GM19468 (cell line): ENCODE results near the gene SCUBE3.

Experiments
- ATAC-seq: cut with Tn5 transposase; IDR thresholded peaks from one replicate; pipeline ENCODE4 v1.9.1; 2021; ENCODE audit warnings: mild to moderate bottlenecking, moderate library complexity, moderate number of reproducible peaks; ENCODE audit not compliant: unreplicated experiment; ENCODE audit errors: extremely low read depth

SCUBE3 gene

GRCh38 chr6:35213824-35214756 lies at the start of gene SCUBE3:
Gene SCUBE3 (plus strand): TSS chr6:35213956. CDS start chr6:35214419, 463 bp downstream.
- ATAC-seq = no peak

- ATAC-seq = no peak
Observed at GRCh38 chr6:35164277-35164676, 49.5 kb upstream of the SCUBE3 start.

DNA sequence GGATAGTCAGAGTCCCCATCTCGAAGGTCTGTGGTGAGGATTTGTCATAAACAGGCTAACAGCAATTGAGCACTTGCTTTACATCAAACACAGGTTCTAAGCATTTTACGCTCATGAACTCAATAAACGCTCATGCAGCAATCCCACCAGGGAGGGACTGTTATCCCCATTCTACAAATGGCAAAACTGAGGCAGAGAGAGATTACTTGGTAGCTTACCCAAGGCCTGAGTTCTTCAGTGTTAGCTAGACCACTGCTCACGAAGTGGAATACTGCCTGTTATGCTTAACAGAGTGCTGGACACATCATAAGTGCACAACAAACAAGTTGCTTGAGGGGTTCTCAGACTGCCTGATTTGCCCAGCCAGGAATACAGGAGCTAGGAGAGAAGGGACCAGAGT lies 48.9 kb upstream of the SCUBE3 start:
- ATAC-seq = no peak

DNA sequence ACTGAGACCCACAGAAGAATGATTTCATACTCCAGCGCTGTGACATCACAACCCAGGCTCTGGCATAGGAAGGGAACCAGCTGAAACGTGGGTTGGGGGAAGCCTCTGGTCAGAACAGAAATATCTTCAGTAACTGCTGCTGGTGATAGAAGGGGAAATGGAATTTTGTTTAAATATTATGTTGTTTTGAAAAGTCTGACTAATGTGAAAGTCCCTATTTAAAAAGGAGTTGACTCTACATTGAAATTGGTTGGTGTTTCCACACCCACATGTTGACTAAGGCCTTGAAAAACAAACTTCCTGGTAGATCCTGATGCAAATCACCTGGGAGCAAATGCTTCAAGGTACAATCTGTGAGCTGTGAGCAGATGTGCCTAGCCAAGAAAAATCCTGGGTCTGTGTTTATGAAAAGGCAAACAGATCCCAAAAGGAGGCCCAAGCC lies 48.1 kb upstream of the SCUBE3 start:
- ATAC-seq = no peak

DNA sequence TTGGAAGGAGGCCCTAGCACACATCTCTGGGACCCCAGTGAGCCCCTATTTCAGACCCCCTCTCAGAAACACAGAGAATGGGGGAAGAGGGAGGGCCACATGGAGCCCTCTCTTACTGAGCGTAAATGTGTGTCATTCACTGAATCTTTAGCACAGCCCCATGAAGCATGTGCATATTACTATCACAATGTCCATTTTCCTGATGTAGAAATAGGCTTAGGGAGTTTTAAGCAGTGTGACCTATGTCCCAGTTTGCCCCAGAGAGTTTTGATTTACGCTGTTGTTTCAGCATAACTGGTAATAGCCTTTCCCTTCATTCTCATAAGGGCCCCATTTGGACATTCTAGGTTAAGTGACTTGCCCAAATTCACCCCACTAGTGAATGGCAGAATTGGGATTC lies 47.6 kb upstream of the SCUBE3 start:
- no peak for ATAC-seq

GRCh38 chr6:35166520-35166919 lies 47.2 kb upstream of the SCUBE3 start:
- ATAC-seq = no peak

DNA sequence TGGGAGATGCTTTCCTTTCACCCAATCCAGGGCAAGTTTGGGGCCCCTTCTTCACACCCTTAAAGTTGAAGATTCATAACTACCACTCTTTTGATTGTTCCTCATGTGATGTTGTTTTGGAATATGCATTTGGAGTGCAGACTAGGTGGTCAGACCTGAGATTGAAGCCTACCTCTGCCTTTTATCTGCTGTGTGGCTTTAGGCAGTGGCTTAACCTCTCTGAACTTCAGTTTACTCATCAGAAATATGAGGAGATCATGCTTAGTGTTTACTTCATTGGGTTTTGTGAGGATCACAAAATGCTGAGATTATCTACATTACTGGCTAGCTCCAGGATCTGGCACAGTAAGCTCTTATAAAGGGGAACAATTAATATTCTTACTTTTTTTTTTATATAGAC lies 46.3 kb upstream of the SCUBE3 start:
- no peak for ATAC-seq

DNA sequence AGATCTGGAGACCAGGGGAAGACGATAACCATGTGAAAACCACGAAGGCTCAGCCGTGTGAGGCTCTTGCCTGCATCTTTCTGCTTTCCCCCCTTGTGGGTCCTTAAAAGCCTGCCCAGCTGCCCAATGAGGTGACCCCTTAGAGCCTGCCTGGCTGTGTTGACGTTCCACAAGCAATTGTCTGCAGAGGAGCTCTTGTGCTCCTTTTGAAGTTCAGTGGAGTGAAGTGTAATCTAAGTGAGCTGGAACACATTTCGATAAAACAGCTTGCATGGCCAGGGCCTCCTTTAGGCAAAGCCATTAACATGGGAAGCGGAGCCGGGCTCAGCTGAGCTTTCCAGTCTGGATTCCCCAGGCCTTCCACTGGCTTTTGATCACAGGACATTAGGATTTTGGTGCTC lies 45.3 kb upstream of the SCUBE3 start:
- ATAC-seq = no peak

- ATAC-seq = no peak
Observed at GRCh38 chr6:35170166-35170565, 43.6 kb upstream of the SCUBE3 start.

DNA sequence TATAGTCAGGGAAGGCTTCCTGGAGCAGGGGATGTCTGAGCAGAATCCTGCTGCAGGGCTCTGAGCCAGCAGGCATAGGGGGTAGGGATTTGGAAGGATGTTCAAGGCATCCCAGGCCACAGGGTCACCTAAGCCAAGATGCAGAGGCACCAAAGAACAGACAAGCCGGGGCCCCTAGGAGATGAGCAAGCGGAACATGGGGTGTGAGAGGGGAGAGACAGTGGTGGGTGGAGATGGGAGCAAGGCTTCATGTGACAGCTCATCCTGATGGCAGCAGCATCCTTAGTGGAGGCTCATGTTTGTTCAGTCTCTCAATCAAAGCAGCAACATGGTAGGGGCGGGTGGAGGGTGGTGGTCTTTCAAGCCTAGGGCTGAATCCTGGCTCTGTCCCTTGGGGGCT lies 42.9 kb upstream of the SCUBE3 start:
- no peak for ATAC-seq

- ATAC-seq = no peak
Observed at GRCh38 chr6:35173044-35173426, 40.7 kb upstream of the SCUBE3 start.

- ATAC-seq = no peak
Observed at GRCh38 chr6:35173427-35174087, 40.2 kb upstream of the SCUBE3 start.

- no peak for ATAC-seq
Observed at GRCh38 chr6:35174088-35174434, 39.7 kb upstream of the SCUBE3 start.

DNA sequence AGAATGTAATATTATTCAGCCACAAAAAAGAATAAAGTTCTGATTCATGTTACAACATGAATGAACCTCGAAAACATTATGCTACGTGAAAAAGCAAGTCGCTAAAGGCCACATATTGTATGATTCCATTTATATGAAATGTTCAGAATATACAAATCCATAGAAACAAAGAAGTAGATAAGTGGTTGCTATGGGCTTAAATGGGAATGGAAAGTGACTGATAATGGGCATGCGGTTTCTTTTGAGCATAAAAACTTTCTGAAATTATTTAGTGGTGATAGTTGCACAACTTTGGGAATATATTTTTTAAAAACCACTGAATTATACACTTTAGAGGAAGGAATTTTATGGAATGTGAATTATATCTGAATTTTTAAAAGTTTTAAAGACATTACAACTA lies 39.3 kb upstream of the SCUBE3 start:
- ATAC-seq = no peak

GRCh38 chr6:35176301-35177024 lies 37.3 kb upstream of the SCUBE3 start:
- no peak for ATAC-seq

GRCh38 chr6:35177157-35177556 lies 36.6 kb upstream of the SCUBE3 start:
- no peak for ATAC-seq

- no peak for ATAC-seq
Observed at GRCh38 chr6:35177596-35177995, 36.2 kb upstream of the SCUBE3 start.

DNA sequence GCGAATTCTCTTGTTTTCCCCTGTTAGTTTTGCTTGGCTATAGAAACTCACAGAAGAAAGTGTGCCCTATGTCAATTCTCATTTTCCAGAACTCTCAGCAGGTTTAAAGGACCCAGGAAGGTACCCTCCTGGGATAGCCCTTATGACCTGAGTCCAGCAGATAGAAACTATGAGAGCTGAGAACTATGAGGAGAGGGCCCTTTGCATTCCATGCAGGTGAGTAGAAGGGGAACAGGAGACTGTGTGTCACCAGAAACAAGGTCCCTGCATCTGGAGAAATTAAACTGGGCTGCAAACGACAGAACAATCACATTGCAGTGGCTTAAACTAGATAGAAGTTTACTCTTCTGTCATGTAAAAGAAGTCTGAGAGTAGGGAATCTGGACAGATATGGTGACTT lies 35.7 kb upstream of the SCUBE3 start:
- no peak for ATAC-seq

DNA sequence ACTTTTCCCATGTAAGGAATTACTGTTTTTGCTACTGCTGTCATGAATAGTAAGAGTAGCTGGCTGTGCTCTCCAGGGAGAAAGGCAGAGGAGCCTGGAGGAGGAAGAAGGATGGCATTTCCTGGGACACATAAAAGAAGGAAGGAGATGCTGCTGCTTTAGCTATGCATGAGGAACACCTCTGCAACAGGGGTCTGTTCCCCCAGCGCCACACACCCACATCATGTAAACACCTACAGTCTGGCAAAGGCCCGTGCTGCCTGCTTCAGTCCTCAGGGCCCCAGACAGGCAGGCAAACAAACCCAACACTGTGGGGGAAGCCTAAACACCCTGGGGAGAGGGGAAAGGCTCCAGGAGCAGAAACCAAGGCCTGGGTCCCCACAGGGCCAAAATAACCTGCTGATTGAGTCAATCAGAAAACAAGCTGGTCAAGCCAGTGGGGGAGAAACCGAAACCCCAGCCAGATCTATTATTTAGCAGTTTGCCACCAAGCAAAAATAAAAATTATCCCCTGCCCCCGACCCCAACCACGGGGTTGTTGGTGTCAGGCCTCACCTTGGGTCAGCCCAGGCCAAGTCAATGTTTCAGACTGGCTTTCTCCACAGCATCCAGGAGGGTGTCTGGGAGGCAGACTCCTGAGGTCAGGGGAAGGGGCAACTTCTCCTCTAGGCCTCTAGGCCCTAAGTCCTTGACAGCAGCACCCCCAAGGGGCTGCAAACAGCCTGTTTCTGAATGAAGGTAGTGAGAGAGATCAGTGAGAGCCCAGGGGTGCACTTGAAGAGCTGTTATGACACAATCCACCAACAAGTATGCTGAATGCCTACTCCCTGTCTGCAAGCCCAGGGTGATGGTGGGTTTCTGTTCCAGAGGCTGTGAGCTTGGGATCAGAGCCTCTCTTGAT lies 34.6 kb upstream of the SCUBE3 start:
- no peak for ATAC-seq
